GM12878 (cell line): ENCODE measurements around the gene RADX.

Experiments
- CBX3 ChIP-seq: fragments of 200-600 bp; sonication (generic); IDR thresholded peaks from 2 replicates; pipeline ENCODE4 v1.6.1; 2016; ENCODE audit warnings: low read depth, borderline replicate concordance
- CEBPB ChIP-seq, 2 experiments: fragments of 150-350 bp in 1 of 2; IDR thresholded peaks; 2 replicates each; pipeline ENCODE4 v1.6.1; 2012 to 2014; ENCODE audit warnings: low read depth in 2 of 2, low read length in 2 of 2, borderline replicate concordance in 1 of 2, inconsistent platforms in 1 of 2
- CHD2 ChIP-seq: IDR thresholded peaks from 2 replicates; pipeline ENCODE4 v1.6.1; 2011; ENCODE audit warnings: low read depth, low read length, improper control_type of control experiment, borderline replicate concordance
- CTCF ChIP-seq, 3 experiments: IDR thresholded peaks in 2 of 3; conservative IDR thresholded peaks in 1 of 3; 2 replicates each; pipeline ENCODE4 v1.5.1; 2011; ENCODE audit warnings: low read depth in 3 of 3, low read length in 3 of 3, mild to moderate bottlenecking in 3 of 3, control low read depth in 2 of 3, moderate library complexity in 2 of 3, inconsistent platforms in 1 of 3, mixed read lengths in 1 of 3; ENCODE audit not compliant: control insufficient read depth in 2 of 3, insufficient read depth in 1 of 3; ENCODE audit errors: extremely low read depth in 1 of 3
- HDAC2 ChIP-seq: fragments of 200-600 bp; sonication (generic); IDR thresholded peaks from 2 replicates; pipeline ENCODE4 v1.6.1; 2017
- MAX ChIP-seq: IDR thresholded peaks from 2 replicates; pipeline ENCODE4 v1.6.1; 2012; ENCODE audit warnings: low read depth, low read length, improper control_type of control experiment
- MYC ChIP-seq: IDR thresholded peaks from 2 replicates; pipeline ENCODE4 v1.6.1; 2011; ENCODE audit warnings: mild to moderate bottlenecking, low read length, moderate library complexity, inconsistent platforms; ENCODE audit not compliant: insufficient read depth, insufficient replicate concordance, insufficient read length, severe bottlenecking
- PAX8 ChIP-seq: fragments of 450-650 bp; IDR thresholded peaks from 2 replicates; pipeline ENCODE4 v1.6.1; 2017; ENCODE audit warnings: mild to moderate bottlenecking, moderate library complexity
- POLR2A ChIP-seq: IDR thresholded peaks from 2 replicates; pipeline ENCODE4 v1.6.1; 2011; ENCODE audit warnings: low read depth, mild to moderate bottlenecking, low read length
- POLR2AphosphoS5 ChIP-seq: IDR thresholded peaks from 2 replicates; pipeline ENCODE4 v1.6.1; 2011; ENCODE audit warnings: mild to moderate bottlenecking, low read length, inconsistent platforms
- PRDM15 ChIP-seq: fragments of 450-650 bp; formaldehyde crosslinking; IDR thresholded peaks from 2 replicates; pipeline ENCODE4 v1.4.0; 2020; ENCODE audit warnings: mild to moderate bottlenecking, moderate library complexity
- RCOR1 ChIP-seq: conservative IDR thresholded peaks from 2 replicates; pipeline ENCODE4 v1.6.1; 2012; ENCODE audit warnings: low read depth, low read length, improper control_type of control experiment
- ZNF274 ChIP-seq: IDR thresholded peaks from one replicate; pipeline ENCODE4 v1.8.0; 2011; ENCODE audit not compliant: insufficient read length, insufficient read depth
- ZSCAN29 ChIP-seq: fragments of 450-650 bp; IDR thresholded peaks from 2 replicates; pipeline ENCODE4 v1.6.1; 2017; ENCODE audit warnings: mild to moderate bottlenecking, moderate library complexity

DNA sequence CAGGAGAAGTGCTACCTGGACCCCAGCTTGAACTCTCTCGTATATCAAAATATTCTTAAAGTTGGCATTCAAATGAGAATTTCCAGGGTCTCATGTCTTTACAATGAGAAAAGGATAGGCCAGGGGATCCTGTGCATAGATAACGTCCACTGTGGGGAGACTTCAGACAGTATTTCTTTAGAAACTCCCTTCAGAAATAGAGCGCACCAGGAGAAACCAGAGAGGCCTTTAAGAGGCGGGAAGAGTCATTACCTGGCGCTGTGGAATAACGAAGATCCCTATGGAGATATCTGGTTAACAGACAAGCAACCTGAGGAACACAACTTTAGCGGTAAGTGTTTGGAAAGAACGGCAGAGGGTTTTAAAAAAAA is 600 bp downstream of the RADX start:
- TF ChIP-seq POLR2AphosphoS5 (no peak), CEBPB (IDR thresholded peaks at IDR 0.05; ENCODE audit: borderline replicate concordance in 1 of 2, low read depth in 2 of 2, low read length in 2 of 2) (no peak), MYC (no peak), CHD2 (no peak), CTCF (IDR thresholded peaks at IDR 0.05 in 2 of 3, conservative IDR thresholded peaks at IDR 0.05 in 1 of 3; ENCODE audit: control insufficient read depth in 2 of 3, extremely low read depth in 1 of 3, insufficient read depth in 1 of 3, low read depth in 3 of 3, low read length in 3 of 3) (no peak), HDAC2 (no peak), MAX (no peak), ZSCAN29 (no peak), CBX3 (no peak), ZNF274 (no peak), POLR2A (no peak), RCOR1 (no peak), PAX8 (no peak), PRDM15 (CRISPR knock-in tag) (no peak)
